Naive thymus-derived CD4-positive, alpha-beta T cell (primary cell): ENCODE measurements around the gene ADAM8. TPM values are rescaled to one million over a fixed set of nuclear protein-coding genes. Genes with fewer than 3 reads are reported as not detected.

Experiments
- ATAC-seq: fragments of 150-1000 bp; cut with Tn5 transposase; 2 replicates; pipeline ENCODE4 v1.10.0; 2021; ENCODE audit warnings: mild to moderate bottlenecking, moderate library complexity
- CTCF ChIA-PET: fragments of 350-600 bp; sonication (Branson Sonifier 250); formaldehyde crosslinking; loops from one replicate; lab custom pipeline; 2021; ENCODE audit warnings: antibody characterized with exemption; lab: Charles Lee
- POLR2A ChIA-PET: fragments of 350-600 bp; sonication (Branson Sonifier 250); formaldehyde crosslinking; loops from one replicate; lab custom pipeline; 2021; ENCODE audit warnings: antibody characterized with exemption, inconsistent platforms; lab: Charles Lee
- DNase-seq, 9 donors: peaks; one replicate each; pipeline versions ENCODE4 v3.0.0 to v3.0.0-alpha.2; 2020 to 2022; ENCODE audit warnings: mixed read lengths in 1 of 9
- H3K27ac ChIP-seq: one replicate; pipeline ENCODE4 v1.7.0; 2013; ENCODE audit warnings: mild to moderate bottlenecking, low read depth, low read length, moderate library complexity
- H3K27me3 ChIP-seq, 2 donors: one replicate each; pipeline ENCODE4 v1.7.0; 2013; ENCODE audit warnings: low read length in 2 of 2, mild to moderate bottlenecking in 2 of 2, moderate library complexity in 2 of 2; ENCODE audit not compliant: control insufficient read depth in 2 of 2, insufficient read depth in 2 of 2
- H3K36me3 ChIP-seq, 3 experiments: 1 replicate in 2 of 3; 2 replicates in 1 of 3; pipeline ENCODE4 v1.7.0; 2013; ENCODE audit warnings: low read length in 3 of 3, mild to moderate bottlenecking in 3 of 3, moderate library complexity in 1 of 3; ENCODE audit not compliant: insufficient read depth in 3 of 3, control insufficient read depth in 2 of 3
- H3K4me1 ChIP-seq, 2 donors: one replicate each; pipeline ENCODE4 v1.7.0; 2013; ENCODE audit warnings: low read length in 2 of 2, mild to moderate bottlenecking in 2 of 2, moderate library complexity in 1 of 2; ENCODE audit not compliant: control insufficient read depth in 2 of 2, insufficient read depth in 2 of 2
- H3K4me3 ChIP-seq: 2 replicates; pipeline ENCODE4 v1.7.0; 2013; ENCODE audit warnings: mild to moderate bottlenecking, low read length
- H3K9me3 ChIP-seq, 3 experiments: 1 replicate in 2 of 3; 2 replicates in 1 of 3; pipeline ENCODE4 v1.7.0; 2013; ENCODE audit warnings: low read length in 3 of 3; ENCODE audit not compliant: control insufficient read depth in 2 of 3
- H3K27ac Mint-ChIP-seq, 9 donors: one replicate each; pipeline ENCODE4 v1.8.0; 2020 to 2022; ENCODE audit warnings: mixed read lengths in 9 of 9, mild to moderate bottlenecking in 8 of 9, moderate library complexity in 5 of 9, inconsistent platforms in 2 of 9
- H3K27me3 Mint-ChIP-seq, 5 donors: one replicate each; pipeline ENCODE4 v1.8.0; 2021 to 2022; ENCODE audit warnings: mixed read lengths in 5 of 5, mild to moderate bottlenecking in 1 of 5
- H3K36me3 Mint-ChIP-seq, 5 donors: one replicate each; pipeline ENCODE4 v1.8.0; 2020 to 2022; ENCODE audit warnings: mixed read lengths in 5 of 5, mild to moderate bottlenecking in 3 of 5, inconsistent platforms in 1 of 5
- H3K4me1 Mint-ChIP-seq, 7 donors: one replicate each; pipeline ENCODE4 v1.8.0; 2020 to 2022; ENCODE audit warnings: mixed read lengths in 7 of 7, mild to moderate bottlenecking in 3 of 7, inconsistent platforms in 1 of 7
- H3K4me3 Mint-ChIP-seq, 10 donors: one replicate each; pipeline ENCODE4 v1.8.0; 2020 to 2022; ENCODE audit warnings: mild to moderate bottlenecking in 10 of 10, mixed read lengths in 10 of 10, moderate library complexity in 6 of 10, inconsistent platforms in 2 of 10
- H3K9me3 Mint-ChIP-seq, 11 donors: one replicate each; pipeline ENCODE4 v1.8.0; 2020 to 2022; ENCODE audit warnings: mixed read lengths in 11 of 11, mild to moderate bottlenecking in 4 of 11, inconsistent platforms in 1 of 11, moderate library complexity in 1 of 11
- intact Hi-C, 2 donors: fragments of 100-400 bp; cut with micrococcal nuclease; formaldehyde crosslinking; loops; one replicate each; pipeline ENCODE4 v1.15.1; 2023
- polyA plus RNA-seq, 2 donors: library from polyadenylated mRNA; unstranded; fragments of 300-500 nt; fragmentation: Illumina TruSeq; gene quantifications; one replicate each; pipeline ENCODE4 v1.2.3, GENCODE V29; 2021
- total RNA-seq, 6 experiments: library from RNA in 5 of 6; stranded (reverse) in 5 of 6; gene quantifications; 1 replicate in 5 of 6; 2 replicates in 1 of 6; pipeline ENCODE4 v1.2.3 and lab custom pipeline; 2021 to 2026

The ADAM8 gene
- total and polyA plus RNA-seq, 7 experiments from 2014 or later: 19.5 to 239 (median 27.8) TPM

DNA sequence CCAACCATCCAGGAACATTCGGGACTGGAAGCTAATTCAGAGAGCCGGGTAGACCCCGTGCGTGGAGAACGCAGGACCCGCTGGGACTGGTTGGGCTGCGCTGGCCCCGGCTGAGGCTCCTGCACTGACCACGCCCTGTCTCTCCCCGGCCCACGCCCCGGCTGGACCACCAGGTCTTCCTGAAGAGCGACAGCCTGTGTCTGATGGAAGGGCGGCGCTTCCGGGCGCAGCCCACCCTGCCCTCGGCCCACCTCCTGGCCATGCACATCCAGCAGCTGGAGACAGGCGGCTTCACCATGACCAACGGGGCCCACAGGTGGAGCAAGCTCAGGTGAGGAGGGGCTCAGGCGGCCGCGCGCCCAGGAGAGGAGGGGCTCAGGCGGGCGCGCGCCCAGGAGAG, 56.9 kb downstream of the ADAM8 start:
- POLR2A ChIA-PET: no interaction called here
- intact Hi-C loops: no loop called here

DNA sequence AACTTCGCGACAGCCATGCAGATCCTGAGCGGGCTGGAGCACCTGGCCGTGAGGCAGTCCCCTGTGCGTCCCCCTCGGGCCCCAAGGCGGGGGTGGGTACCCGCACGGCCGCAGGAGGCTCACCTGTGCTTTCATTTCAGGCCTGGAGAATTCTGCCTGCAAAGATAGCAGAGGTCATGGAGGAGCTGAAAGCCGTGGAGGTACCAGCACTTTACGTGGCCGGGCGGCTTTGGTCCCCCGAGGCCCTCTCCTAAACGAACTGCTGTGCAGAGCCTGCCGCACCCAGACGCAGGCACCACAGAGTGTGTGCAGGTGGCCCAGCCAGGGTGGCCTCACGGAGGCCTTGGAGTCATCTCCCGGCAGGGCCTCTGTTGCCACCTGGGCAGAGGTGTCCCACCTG, 57.8 kb downstream of the ADAM8 start:
- no peak overlapping the region for H3K4me3 ChIP-seq
- no peak overlapping the region for H3K27ac ChIP-seq
- H3K27me3 Mint-ChIP-seq: peaks cover 5 to 18% (median 9%) of the 10 kb centered on the region in 5 donors
- H3K9me3 Mint-ChIP-seq: peaks cover 0 to 5% (median 0%) of the 10 kb centered on the region in 11 donors
- H3K4me1 ChIP-seq: no peaks in the 10 kb centered on the region
- no peaks in the 10 kb centered on the region for H3K36me3 Mint-ChIP-seq
- H3K27ac Mint-ChIP-seq: no peak overlapping the region
- no peaks in the 10 kb centered on the region for H3K36me3 ChIP-seq
- POLR2A ChIA-PET: no interaction called here
- no peaks in the 10 kb centered on the region for H3K4me1 Mint-ChIP-seq
- H3K27me3 ChIP-seq: no peaks in the 10 kb centered on the region
- H3K9me3 ChIP-seq: no peaks in the 10 kb centered on the region
- intact Hi-C loops: no loop called here
- CTCF ChIA-PET: no interaction called here
- DNase-seq (no peak), ATAC-seq (no peak)
- no peak overlapping the region for H3K4me3 Mint-ChIP-seq

More for the DNA sequence above, 56.9 kb downstream of the ADAM8 start:
- H3K27me3 Mint-ChIP-seq: peaks cover 5 to 18% (median 9%) of the 10 kb centered on the region in 5 donors
- CTCF ChIA-PET: no interaction called here
- H3K27ac ChIP-seq: no peak overlapping the region
- H3K4me1 Mint-ChIP-seq: no peaks in the 10 kb centered on the region
- H3K4me1 ChIP-seq: no peaks in the 10 kb centered on the region
- no peak overlapping the region for H3K4me3 ChIP-seq
- H3K9me3 Mint-ChIP-seq: peaks cover 0 to 5% (median 0%) of the 10 kb centered on the region in 11 donors
- no peak overlapping the region for H3K4me3 Mint-ChIP-seq
- no peaks in the 10 kb centered on the region for H3K36me3 Mint-ChIP-seq
- H3K27ac Mint-ChIP-seq: no peak overlapping the region
- no peak for DNase-seq
- no peak for ATAC-seq
- no peaks in the 10 kb centered on the region for H3K27me3 ChIP-seq
- H3K9me3 ChIP-seq: no peaks in the 10 kb centered on the region
- H3K36me3 ChIP-seq: no peaks in the 10 kb centered on the region

GRCh38 chr10:133217800-133218589, 58.7 kb downstream of the ADAM8 start:
- peaks cover 5 to 18% (median 9%) of the 10 kb centered on the region in 5 donors for H3K27me3 Mint-ChIP-seq
- peak in 1 of 9 donors; percentile 5 for DNase-seq
- CTCF ChIA-PET: no interaction called here
- intact Hi-C loops: no loop called here
- no peaks in the 10 kb centered on the region for H3K36me3 Mint-ChIP-seq
- no peak overlapping the region for H3K27ac ChIP-seq
- no peaks in the 10 kb centered on the region for H3K9me3 ChIP-seq
- no peak overlapping the region for H3K4me3 ChIP-seq
- no peaks in the 10 kb centered on the region for H3K27me3 ChIP-seq
- ATAC-seq: no peak
- no peaks in the 10 kb centered on the region for H3K4me1 ChIP-seq
- H3K9me3 Mint-ChIP-seq: peaks cover 0 to 3% (median 0%) of the 10 kb centered on the region in 11 donors
- POLR2A ChIA-PET: no interaction called here
- no peaks in the 10 kb centered on the region for H3K4me1 Mint-ChIP-seq
- no peaks in the 10 kb centered on the region for H3K36me3 ChIP-seq
- no peak overlapping the region for H3K4me3 Mint-ChIP-seq
- H3K27ac Mint-ChIP-seq: no peak overlapping the region

DNA sequence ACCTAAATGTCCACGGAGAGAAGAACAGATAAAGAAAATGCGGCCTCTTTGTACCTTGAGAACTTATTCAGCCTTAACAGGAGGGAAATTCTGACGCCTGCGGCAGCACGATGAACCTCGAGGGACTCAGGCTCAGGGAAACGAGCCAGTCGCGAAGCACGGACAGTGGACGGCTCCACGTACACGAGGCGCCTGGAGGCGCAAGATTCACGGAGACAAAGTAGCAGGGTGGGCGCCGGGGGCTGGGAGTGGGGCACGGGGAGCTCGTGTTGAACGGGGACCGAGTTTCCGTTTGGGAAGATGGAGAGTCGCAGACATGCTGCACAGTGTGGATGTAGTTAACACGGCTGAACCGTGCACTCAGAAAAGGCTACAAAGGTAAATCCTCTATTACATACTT, 59.9 kb downstream of the ADAM8 start:
- ChIA-PET CTCF (no interaction called here), POLR2A (no interaction called here)
- Mint-ChIP-seq H3K4me1 (no peaks in the 10 kb centered on the region), H3K4me3 (no peak overlapping the region), H3K36me3 (no peaks in the 10 kb centered on the region), H3K9me3 (peaks cover 0 to 3% (median 0%) of the 10 kb centered on the region in 11 donors), H3K27me3 (peaks cover 5 to 24% (median 9%) of the 10 kb centered on the region in 5 donors), H3K27ac (no peak overlapping the region)
- H3K36me3 ChIP-seq: no peaks in the 10 kb centered on the region
- intact Hi-C loops: no loop called here
- no peak for ATAC-seq
- H3K4me3 ChIP-seq: no peak overlapping the region
- H3K27ac ChIP-seq: no peak overlapping the region
- no peaks in the 10 kb centered on the region for H3K4me1 ChIP-seq
- no peaks in the 10 kb centered on the region for H3K9me3 ChIP-seq
- H3K27me3 ChIP-seq: no peaks in the 10 kb centered on the region
- no peak for DNase-seq

GRCh38 chr10:133215586-133215985, 61.1 kb downstream of the ADAM8 start:
- H3K9me3 ChIP-seq: no peaks in the 10 kb centered on the region
- peaks cover 0 to 19% (median 0%) of the 10 kb centered on the region in 5 donors for H3K27me3 Mint-ChIP-seq
- ATAC-seq (no peak), DNase-seq (peak in 1 of 9 donors; percentile 3)
- no peak overlapping the region for H3K27ac Mint-ChIP-seq
- peaks cover 0 to 2% (median 0%) of the 10 kb centered on the region in 7 donors for H3K4me1 Mint-ChIP-seq
- H3K27me3 ChIP-seq: no peaks in the 10 kb centered on the region
- peaks cover 0 to 3% (median 0%) of the 10 kb centered on the region in 11 donors for H3K9me3 Mint-ChIP-seq
- no peak overlapping the region for H3K4me3 ChIP-seq
- ChIA-PET POLR2A (no interaction called here), CTCF (interaction anchor here (0.6 kb wide), 1 partner anchor 40 kb away, joined by 4 read pairs; no protein-coding TSS in a partner anchor)
- H3K36me3 ChIP-seq: no peaks in the 10 kb centered on the region
- H3K4me3 Mint-ChIP-seq: no peak overlapping the region
- no peak overlapping the region for H3K27ac ChIP-seq
- intact Hi-C loops: no loop called here
- no peaks in the 10 kb centered on the region for H3K36me3 Mint-ChIP-seq
- H3K4me1 ChIP-seq: no peaks in the 10 kb centered on the region

DNA sequence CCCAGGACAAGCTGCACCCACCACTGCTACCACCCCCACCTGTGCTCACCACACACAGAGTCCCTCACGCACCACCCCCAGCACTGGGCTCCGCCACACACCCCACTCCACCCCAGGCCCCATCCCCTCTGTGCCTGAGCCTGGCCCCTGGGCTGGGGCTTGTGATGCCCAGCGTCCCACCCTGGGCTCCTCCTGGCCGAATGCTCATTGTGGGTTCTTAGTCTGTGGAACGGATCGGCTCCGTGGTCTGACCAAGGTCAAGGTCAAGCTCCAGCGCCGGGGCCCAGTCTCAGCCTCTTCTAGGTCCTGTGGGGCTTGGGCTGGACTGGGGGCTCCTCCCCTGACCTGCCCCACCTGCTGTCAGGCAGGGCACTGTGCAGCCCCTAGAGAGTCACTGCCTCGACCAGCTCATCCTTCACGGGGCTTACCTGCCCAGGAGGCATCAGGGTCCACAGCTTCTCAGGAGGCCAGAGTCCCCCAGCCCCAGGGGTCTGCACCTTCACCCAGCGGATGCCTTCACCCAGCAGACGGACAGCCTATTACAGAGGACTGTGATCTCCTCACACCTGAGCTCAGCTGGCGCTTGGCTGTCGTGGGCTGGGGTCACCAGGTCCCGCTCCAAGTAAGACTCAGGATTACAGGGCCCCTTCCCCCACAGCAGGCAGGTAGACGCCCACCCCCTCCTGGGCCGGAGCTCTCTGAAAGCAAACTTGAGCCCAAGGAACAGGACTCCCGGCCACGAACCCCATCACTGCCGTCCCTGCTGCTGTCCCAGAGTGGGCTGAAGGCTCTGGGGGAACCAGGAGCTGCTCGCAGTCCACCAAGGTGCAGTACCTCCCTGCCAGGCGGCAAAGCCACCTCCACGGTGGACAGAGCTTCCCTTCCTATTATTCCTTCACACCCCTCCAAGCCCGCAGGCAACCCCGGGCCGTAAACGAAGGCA, 61.9 kb downstream of the ADAM8 start:
- H3K4me3 ChIP-seq: no peak overlapping the region
- Mint-ChIP-seq H3K27me3 (peaks cover 0 to 19% (median 0%) of the 10 kb centered on the region in 5 donors), H3K4me3 (no peak overlapping the region), H3K9me3 (peaks cover 0 to 3% (median 0%) of the 10 kb centered on the region in 11 donors), H3K4me1 (peaks cover 0 to 4% (median 0%) of the 10 kb centered on the region in 7 donors), H3K27ac (no peak overlapping the region), H3K36me3 (no peaks in the 10 kb centered on the region)
- no peak overlapping the region for H3K27ac ChIP-seq
- intact Hi-C loops: no loop called here
- H3K27me3 ChIP-seq: no peaks in the 10 kb centered on the region
- no peaks in the 10 kb centered on the region for H3K4me1 ChIP-seq
- ATAC-seq (no peak), DNase-seq (peak in 1 of 9 donors; percentile 6)
- CTCF ChIA-PET: interaction anchor here (0.6 kb wide), 1 partner anchor 41 kb away, joined by 4 read pairs; no protein-coding TSS in a partner anchor
- H3K9me3 ChIP-seq: no peaks in the 10 kb centered on the region
- POLR2A ChIA-PET: no interaction called here
- H3K36me3 ChIP-seq: no peaks in the 10 kb centered on the region
